Measurements from ENCODE around the gene TPPP.

- TF ChIP-seq POLR2A (IDR thresholded peaks at IDR 0.05): no peak
- no peak for TF ChIP-seq CTCF (IDR thresholded peaks at IDR 0.05)
Observed at GRCh38 chr5:612498-613424, 80.4 kb downstream of the TPPP start.
